Brain microvascular endothelial cell (primary cell): Measurements from ENCODE around the gene ORC5.

Source experiments
- DNase-seq: peaks from one replicate; pipeline ENCODE4 v3.0.0-alpha.2; 2020
- H3K27ac ChIP-seq: fragments of 250-450 bp; sonication (Bioruptor Pico); 2 replicates; pipeline ENCODE4 v1.5.1; 2020; ENCODE audit warnings: mild to moderate bottlenecking, moderate library complexity
- H3K27me3 ChIP-seq: fragments of 250-450 bp; sonication (Bioruptor Pico); replicated peaks from 2 replicates; pipeline ENCODE4 v1.5.1; 2020; ENCODE audit warnings: mild to moderate bottlenecking
- H3K36me3 ChIP-seq: fragments of 250-450 bp; sonication (Bioruptor Pico); replicated peaks from 2 replicates; pipeline ENCODE4 v1.5.1; 2020; ENCODE audit warnings: mild to moderate bottlenecking
- H3K4me3 ChIP-seq: 2 replicates; pipeline ENCODE4 v1.5.1; 2011; ENCODE audit warnings: low read depth, mild to moderate bottlenecking, control low read depth, low read length, moderate library complexity
- CTCF ChIP-seq: IDR thresholded peaks from 2 replicates; pipeline ENCODE4 v1.5.1; 2011; ENCODE audit warnings: low read depth, mild to moderate bottlenecking, moderate library complexity, low read length, control low read depth, inconsistent platforms; ENCODE audit errors: missing control alignments
- in situ Hi-C: cut with HindIII; loops from 2 replicates; pipeline ENCODE4 v1.10.0; 2017; ENCODE audit warnings: low sequenced_read_pairs, low pct_ligation_motif_present

ORC5 gene

GRCh38 chr7:104124893-104125477 lies 82.8 kb downstream of the ORC5 start:
- DNase-seq, result no peak
- Histone ChIP-seq H3K27ac (no peak overlapping the region), H3K36me3 (no peaks in the 10 kb centered on the region), H3K4me3 (no peak overlapping the region), H3K27me3 (no peaks in the 10 kb centered on the region)
- no peak for TF ChIP-seq CTCF
- in situ Hi-C loops, result no loop called here

- Histone ChIP-seq H3K27ac (no peak overlapping the region), H3K4me3 (no peak overlapping the region), H3K36me3 (no peaks in the 10 kb centered on the region), H3K27me3 (no peaks in the 10 kb centered on the region)
- DNase-seq, result no peak
- in situ Hi-C loops, result no loop called here
- TF ChIP-seq CTCF, result no peak
These were observed 83.3 kb downstream of the ORC5 start for GRCh38 chr7:104124469-104124868.

GRCh38 chr7:104123786-104124185 lies 84.0 kb downstream of the ORC5 start:
- Histone ChIP-seq H3K36me3 (no peaks in the 10 kb centered on the region), H3K4me3 (no peak overlapping the region), H3K27me3 (no peaks in the 10 kb centered on the region), H3K27ac (no peak overlapping the region)
- peak; percentile 50 for DNase-seq
- TF ChIP-seq CTCF, result no peak
- in situ Hi-C loops, result no loop called here

GRCh38 chr7:104113788-104114187 lies 94.0 kb downstream of the ORC5 start:
- no peaks in the 10 kb centered on the region for H3K27me3 ChIP-seq
- no peak overlapping the region for H3K27ac ChIP-seq
- no peak for TF ChIP-seq CTCF
- H3K4me3 ChIP-seq, result no peak overlapping the region
- H3K36me3 ChIP-seq, result no peaks in the 10 kb centered on the region
- DNase-seq, result no peak
- in situ Hi-C loops, result no loop called here

- no peak overlapping the region for H3K4me3 ChIP-seq
- DNase-seq, result no peak
- in situ Hi-C loops, result no loop called here
- TF ChIP-seq CTCF, result no peak
- H3K36me3 ChIP-seq, result no peaks in the 10 kb centered on the region
- H3K27ac ChIP-seq, result no peak overlapping the region
- no peaks in the 10 kb centered on the region for H3K27me3 ChIP-seq
These were observed 95.2 kb downstream of the ORC5 start for GRCh38 chr7:104112623-104113022.

- no peak for DNase-seq
- Histone ChIP-seq H3K36me3 (no peaks in the 10 kb centered on the region), H3K27ac (no peak overlapping the region), H3K27me3 (no peaks in the 10 kb centered on the region), H3K4me3 (no peak overlapping the region)
- no peak for TF ChIP-seq CTCF
- in situ Hi-C loops, result no loop called here
These were observed 96.5 kb downstream of the ORC5 start for GRCh38 chr7:104111271-104111670.
